GM19351 (cell line): ENCODE results near the gene HBQ1.
"Not testable (repeated sequence)": the region's sequence is repeated elsewhere in the genome, so short reads cannot be mapped to it uniquely, and the experiment has no call there.

Experiments used
- ATAC-seq: cut with Tn5 transposase; IDR thresholded peaks from one replicate; pipeline ENCODE4 v1.9.1; 2021; ENCODE audit warnings: mild to moderate bottlenecking, moderate library complexity; ENCODE audit not compliant: unreplicated experiment

HBQ1 gene

DNA sequence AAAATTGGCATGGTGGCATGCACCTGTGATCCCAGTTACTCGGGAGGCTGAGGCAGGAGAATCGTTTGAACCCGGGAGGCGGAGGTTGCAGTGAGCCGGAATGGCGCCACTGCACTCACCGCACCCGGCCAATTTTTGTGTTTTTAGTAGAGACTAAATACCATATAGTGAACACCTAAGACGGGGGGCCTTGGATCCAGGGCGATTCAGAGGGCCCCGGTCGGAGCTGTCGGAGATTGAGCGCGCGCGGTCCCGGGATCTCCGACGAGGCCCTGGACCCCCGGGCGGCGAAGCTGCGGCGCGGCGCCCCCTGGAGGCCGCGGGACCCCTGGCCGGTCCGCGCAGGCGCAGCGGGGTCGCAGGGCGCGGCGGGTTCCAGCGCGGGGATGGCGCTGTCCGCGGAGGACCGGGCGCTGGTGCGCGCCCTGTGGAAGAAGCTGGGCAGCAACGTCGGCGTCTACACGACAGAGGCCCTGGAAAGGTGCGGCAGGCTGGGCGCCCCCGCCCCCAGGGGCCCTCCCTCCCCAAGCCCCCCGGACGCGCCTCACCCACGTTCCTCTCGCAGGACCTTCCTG, at the start of gene HBQ1:
TSS of gene HBQ1 (plus strand) at position 359 of the 575 bp plus-strand sequence. CDS start at position 387, 28 bp downstream.
- ATAC-seq, result no peak

DNA sequence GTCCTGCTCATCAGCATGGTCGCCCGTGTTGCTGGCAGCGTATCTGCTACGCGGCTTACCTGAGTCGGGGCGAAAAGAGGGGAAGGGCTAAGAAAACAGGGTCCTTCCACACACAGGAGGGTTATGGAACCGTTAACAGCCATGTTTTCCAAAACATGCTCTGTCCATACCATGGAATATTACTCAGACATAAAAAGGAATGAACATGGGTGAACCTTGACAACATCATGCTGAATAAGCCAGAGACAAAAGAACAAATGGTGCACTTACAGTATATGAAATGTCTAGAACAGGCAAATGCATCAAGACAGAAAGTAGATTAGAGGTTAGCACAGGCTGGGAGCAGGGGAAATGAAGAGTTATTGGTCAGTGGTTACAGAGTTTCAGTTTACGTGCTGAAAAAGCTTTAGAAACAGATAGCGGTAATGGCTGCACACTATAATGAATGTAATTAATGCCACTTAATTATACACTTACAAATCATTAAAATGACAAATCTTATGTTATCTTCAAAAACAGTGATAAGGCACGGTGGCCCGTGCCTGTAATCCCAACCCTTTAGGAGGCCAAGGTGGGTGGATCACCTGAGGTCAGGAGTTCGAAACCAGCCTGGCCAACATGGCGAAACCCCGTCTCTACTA, 49.6 kb upstream of the HBQ1 start:
- no peak for ATAC-seq

DNA sequence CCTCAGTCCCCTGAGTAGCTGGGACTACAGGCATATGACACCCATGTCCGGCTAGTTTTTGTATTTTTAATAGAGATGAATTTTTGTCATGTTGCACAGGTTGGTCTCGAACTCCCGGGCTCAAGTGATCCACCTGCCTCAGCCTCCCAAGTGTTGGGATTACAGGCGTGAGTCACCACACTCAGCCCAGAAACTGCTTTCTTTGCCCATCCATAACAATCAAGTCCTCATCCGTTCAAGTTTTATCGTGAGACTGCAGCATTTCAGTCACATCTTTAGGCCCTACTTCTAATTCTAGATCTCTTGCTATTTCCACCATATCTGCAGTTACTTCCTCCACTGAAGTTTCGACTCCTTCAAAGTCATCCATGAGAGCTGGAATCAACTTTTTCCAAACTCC, 48.1 kb upstream of the HBQ1 start:
- ATAC-seq, result no peak

GRCh38 chr16:133716-134115, 46.5 kb upstream of the HBQ1 start:
- no peak for ATAC-seq

DNA sequence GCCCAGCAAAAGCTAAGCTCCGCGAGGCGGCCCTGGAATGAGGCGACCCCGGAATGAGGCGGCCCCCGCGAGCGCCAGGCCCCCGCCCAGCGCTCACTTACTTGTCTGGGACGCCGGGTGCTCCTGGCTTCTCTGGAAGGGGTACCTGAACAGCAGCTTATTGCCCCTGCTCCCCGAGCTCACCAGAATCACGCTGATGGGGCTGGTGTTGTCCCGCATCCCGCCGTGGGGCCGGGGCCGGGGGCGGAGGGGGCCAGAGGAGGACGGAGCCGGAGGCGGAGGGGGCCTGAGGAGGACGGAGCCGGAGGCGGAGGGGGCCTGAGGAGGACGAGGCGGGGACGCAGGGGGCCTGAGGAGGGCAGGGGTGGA, 42.2 kb upstream of the HBQ1 start:
- no peak for ATAC-seq

GRCh38 chr16:140175-140857, 39.9 kb upstream of the HBQ1 start:
- ATAC-seq, result no peak

DNA sequence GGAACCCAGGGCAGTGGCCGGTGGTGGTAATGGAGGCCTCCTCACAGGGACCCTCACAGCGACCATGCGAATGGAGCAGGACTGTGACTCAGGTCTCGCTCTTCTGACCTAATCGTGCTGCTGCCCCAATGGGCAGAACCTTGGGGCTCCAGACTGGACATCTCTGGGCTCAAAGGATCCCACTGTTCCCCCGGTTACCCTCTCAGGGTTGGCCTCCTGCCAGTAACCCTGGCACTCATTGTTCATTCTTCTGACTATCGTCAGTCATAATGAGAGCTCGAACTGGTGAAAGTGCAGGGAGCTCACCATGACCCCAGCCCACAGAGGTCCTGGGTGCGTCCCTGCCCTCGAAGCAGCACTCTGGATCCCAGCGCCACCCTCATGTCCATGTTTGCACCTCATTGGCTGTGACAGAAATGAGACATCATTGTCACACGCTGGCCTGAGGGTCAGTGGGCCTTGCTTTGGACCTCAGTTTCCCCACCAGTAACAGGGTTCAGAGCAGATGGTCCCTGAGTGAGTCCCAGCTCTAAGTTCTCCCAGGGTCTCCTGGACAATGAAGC, 37.8 kb upstream of the HBQ1 start:
- no peak for ATAC-seq

DNA sequence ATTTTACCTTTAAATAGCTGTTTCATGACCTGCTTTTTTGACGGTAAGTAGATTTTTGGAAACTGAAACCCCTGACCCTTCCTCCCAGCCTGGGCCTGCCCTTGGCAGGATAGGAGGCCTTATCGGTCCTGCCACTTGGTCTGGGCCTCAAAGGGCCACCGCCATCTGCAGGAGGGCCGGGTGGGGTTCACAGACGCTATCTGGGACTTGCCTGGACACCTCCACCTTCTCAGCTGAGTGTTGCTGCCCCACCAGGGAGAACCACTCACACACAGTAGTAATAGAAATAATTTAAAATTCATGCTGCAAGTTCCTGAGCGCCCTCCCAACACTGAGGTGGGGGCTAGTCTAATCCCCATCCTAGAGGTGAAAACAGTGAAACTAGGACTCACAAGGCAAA, 37.2 kb upstream of the HBQ1 start:
- no peak for ATAC-seq

- ATAC-seq, result no peak
Observed at GRCh38 chr16:143456-143855, 36.8 kb upstream of the HBQ1 start.

DNA sequence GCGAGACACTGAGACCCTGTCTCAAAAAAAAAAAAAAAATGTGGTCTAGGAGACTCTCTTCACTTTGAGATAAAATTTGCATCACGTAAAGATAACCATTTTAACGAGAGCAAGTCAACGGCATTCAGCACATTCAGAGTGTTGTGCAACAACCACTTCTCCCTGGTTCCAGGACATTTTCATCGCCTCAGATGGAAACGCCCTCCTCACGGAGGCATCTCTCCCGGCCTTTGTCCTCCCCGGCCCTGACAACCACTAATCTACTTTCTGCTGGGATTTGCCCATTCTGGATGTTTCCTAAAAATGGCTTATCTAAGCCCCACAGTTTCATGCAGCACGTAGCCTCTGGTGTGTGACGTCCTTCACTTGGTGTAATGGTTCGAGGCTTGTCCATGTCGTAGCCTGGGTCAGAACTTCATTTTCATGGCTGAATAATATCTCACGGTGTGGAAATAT, 35.4 kb upstream of the HBQ1 start:
- no peak for ATAC-seq

DNA sequence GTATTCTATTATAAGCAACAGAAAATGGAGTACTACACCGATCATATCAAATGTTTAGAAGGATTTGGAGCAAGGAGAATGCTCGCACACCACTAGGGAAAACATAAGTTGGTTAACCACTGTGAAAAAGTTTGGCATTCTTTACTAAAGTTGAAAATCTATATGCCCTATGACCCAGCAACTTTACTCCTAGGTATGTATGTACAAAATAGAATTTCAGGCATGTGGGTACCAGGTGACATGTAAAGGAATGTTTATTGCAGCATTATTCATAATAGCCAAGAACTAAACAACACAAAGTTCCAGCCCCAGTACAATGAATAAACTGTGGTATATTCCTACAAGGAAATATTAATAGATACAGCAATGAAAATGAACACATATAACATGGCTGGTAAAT, 33.6 kb upstream of the HBQ1 start:
- no peak for ATAC-seq

DNA sequence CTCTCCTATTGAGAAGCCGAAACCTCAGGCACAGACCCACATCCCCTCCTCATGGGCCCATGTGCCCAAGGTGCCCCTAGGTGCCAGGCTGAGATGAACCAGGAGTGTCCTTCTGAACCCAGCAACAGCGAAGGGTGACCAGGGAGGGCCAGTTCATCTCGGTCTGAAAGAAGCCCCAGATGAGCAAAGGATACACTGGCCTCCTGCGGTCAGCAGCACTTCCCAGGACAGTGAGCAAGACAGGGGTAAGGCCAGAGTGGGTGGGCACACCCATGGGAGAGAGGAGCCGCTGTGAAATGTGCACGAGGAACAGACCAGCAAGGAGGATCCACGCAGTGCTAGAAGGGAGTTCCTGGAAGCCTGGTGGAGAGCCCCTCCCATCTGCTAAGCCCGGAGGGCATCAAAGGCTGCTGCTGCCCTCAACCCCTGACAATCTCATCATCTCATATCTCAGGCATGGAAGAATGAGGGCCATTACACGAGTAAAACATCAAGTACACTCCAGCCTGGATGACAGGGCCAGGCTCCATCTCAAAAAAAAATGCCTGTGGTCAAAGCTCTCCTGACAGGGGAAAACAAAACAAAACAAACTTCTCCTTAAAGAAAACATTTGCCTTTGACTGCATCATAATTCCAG, 31.1 kb upstream of the HBQ1 start:
- no peak for ATAC-seq

- ATAC-seq, result no peak
Observed at GRCh38 chr16:152141-153128, 27.8 kb upstream of the HBQ1 start, which contains the start of gene HBZ. Gene HBZ (plus strand): TSS chr16:152644. CDS start chr16:152910, 266 bp downstream.

GRCh38 chr16:153129-153521, 27.1 kb upstream of the HBQ1 start:
- ATAC-seq, result not testable (repeated sequence)

- ATAC-seq, result not testable (repeated sequence)
Observed at GRCh38 chr16:153550-154216, 26.6 kb upstream of the HBQ1 start.

GRCh38 chr16:154217-155030, 25.8 kb upstream of the HBQ1 start:
- no peak for ATAC-seq

DNA sequence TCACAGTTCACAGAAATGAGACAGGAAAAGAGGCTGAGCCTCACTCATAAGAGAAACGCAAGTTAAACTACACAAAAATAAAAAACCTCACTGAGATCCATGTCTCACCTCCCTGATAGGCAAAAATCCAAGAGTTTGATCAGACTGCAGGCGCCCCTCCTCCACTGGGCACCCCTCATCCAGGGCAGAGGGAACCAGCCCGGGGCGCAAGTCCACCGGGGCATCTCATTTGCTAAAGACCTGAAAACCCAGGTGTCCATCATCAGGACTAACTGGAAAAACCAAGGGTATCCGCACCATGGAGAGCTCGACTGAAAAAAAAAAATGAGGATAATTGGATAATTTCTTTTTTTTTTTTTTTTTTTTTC, 25.2 kb upstream of the HBQ1 start:
- ATAC-seq, result no peak

DNA sequence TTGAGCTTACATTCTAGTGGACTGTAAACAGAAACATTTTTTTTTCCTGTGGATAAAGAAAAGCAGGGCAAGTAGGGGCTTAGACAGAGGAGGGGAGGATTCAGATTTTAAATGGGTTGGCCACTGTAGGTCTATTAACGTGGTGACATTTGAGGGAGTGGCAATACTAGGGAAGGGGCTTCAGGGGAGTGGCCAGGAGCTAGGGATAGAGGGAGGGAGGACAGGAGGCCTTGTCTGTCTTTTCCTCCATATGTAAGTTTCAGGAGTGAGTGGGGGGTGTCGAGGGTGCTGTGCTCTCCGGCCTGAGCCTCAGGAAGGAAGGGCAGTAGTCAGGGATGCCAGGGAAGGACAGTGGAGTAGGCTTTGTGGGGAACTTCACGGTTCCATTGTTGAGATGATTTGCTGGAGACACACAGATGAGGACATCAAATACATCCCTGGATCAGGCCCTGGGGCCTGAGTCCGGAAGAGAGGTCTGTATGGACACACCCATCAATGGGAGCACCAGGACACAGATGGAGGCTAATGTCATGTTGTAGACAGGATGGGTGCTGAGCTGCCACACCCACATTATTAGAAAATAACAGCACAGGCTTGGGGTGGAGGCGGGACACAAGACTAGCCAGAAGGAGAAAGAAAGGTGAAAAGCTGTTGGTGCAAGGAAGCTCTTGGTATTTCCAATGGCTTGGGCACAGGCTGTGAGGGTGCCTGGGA, 21.0 kb upstream of the HBQ1 start:
- ATAC-seq, result no peak
